Lung microvascular endothelial cell (primary cell): Measurements from ENCODE around the gene TAS2R20. TPM values are rescaled to one million over a fixed set of nuclear protein-coding genes. Genes with fewer than 3 reads are reported as not detected.
A peak's percentile ranks its signal among the peaks of the same experiment; 100 is the strongest.
"Not testable (repeated sequence)": the region's sequence is repeated elsewhere in the genome, so short reads cannot be mapped to it uniquely, and the experiment has no call there.

Experiments
- DNase-seq, 2 donors: peaks; one replicate each; pipeline versions ENCODE4 v3.0.0 to v3.0.0-alpha.2; 2010; ENCODE audit warnings: low read depth in 2 of 2
- total RNA-seq: library from RNA; depleted of rRNA; stranded (reverse); fragments of >200 nt; gene quantifications from 2 replicates; pipeline ENCODE4 v1.2.1, GENCODE V29; 2014

The TAS2R20 gene, protein sequence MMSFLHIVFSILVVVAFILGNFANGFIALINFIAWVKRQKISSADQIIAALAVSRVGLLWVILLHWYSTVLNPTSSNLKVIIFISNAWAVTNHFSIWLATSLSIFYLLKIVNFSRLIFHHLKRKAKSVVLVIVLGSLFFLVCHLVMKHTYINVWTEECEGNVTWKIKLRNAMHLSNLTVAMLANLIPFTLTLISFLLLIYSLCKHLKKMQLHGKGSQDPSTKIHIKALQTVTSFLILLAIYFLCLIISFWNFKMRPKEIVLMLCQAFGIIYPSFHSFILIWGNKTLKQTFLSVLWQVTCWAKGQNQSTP
- total RNA-seq, result 1.1 and 1.8 TPM in 2 replicates

DNA sequence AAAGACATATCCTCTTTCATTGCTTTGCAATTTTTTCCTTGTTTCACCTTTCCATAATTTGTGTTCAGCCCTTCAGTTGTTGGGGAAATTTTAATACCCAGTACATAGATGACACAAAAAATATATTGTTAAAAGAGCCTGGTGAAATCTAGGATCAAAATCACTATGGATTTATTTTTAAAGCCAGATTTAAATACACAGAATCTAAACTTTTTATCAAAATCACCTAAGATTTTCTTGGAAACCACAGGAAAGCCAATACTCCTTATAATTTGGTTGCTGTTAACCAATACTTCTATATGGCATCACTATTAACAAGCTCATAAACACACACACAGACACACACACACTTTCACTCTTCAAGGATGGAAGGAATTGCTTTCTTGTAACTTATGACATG is at the start of gene TAS2R20:
Gene TAS2R20 (minus strand): TSS at position 101 of the 400 bp plus-strand sequence. CDS start 429 bp downstream, outside the sequence.
- no peak for DNase-seq

DNA sequence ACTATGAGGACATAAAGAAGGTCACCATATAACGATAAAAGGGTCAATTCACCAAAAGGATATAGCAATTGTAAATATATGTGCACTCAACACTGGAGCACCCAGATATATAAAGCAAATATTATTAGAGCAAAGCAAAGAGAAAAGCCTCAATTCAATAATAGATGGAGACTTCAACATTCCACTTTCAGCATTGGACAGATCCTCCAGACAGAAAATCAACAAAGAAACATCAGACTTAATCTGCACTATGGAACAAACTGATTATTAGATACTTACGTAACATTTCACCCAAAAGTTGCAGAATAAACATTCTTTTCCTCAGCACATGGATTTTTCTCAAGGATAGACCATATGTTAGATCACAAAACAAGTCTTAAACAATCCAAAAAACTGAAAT is 43.3 kb upstream of the TAS2R20 start:
- not testable (repeated sequence) for DNase-seq

DNA sequence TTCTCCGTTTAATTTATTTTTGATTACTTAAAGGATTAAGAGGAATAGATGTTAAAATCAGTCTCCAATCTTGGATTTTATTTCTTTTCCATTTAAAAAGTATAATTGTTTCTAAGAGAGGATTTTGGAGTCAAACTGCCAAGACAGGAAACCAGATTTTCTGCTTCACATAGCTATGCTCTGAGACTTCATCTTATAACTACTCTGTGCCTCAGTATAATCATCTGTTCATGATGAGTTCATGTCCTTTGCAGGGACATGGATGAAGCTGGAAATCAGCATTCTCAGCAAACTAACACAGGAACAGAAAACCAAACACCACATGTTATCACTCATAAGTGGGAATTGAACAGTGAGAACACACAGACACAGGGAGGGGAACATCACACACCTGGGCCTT is 42.1 kb upstream of the TAS2R20 start:
- DNase-seq, result peak in 1 of 2 donors; percentile 34

DNA sequence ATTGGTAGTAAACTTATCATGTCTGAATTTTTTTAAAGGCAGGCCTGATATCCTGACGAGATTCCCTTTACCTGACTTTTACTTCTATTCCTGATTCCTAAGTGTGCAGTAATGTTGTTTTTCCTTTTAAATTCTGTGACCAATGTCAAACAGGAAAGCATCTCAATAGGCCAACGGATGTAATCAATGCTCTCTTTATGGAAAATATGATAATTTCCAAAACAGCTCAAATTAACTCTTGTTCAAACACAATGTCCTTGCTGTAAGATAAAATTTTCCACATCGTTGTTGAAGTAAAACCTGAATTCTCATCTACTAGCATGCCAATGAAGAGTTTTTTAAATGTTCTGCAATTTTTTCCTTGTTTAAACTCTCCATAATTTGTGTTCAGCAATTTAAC is 41.1 kb upstream of the TAS2R20 start:
- DNase-seq, result peak in 1 of 2 donors; percentile 78

DNA sequence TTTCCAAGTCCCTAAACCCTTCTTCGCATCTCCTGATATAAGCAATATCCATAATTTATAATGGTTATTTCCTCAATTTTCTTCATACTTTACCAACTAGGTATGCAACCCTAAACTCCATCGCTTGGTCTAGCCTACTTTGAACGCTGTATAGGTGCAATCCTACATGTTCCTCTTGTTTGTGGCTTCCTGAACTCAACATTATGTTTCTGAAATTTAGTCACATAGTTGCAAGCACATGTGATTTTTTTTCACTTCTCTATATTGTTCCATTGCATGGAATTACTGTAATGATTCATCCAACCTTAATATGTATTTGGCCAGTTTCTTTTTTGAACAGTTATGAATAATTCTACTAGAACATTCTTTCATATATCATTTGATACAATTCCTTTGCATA is 35.9 kb upstream of the TAS2R20 start:
- DNase-seq, result not testable (repeated sequence)

DNA sequence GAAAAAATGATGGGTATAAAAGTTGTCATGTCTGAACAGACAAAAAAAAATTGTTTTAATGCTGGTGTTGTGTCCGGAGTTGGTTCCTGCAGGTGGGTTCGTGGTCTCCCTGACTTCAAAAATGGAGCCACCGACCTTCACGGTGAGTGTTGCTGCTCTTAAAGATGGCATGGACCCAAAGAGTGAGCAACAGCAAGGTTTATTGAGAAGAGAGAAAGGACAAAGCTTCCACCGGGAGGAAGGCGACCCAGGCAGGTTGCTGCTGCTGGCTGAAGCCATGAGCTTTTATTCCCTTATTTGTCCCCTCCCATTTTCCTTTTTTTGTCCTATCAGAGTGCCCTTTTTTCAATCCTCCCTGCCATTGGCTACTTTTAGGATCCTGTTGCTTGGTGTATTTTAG is 33.2 kb upstream of the TAS2R20 start, which contains the start of gene TAS2R31:
Gene TAS2R31 (minus strand): TSS at position 101 of the 400 bp plus-strand sequence. CDS start 72 bp downstream, at position 29.
- DNase-seq, result no peak

DNA sequence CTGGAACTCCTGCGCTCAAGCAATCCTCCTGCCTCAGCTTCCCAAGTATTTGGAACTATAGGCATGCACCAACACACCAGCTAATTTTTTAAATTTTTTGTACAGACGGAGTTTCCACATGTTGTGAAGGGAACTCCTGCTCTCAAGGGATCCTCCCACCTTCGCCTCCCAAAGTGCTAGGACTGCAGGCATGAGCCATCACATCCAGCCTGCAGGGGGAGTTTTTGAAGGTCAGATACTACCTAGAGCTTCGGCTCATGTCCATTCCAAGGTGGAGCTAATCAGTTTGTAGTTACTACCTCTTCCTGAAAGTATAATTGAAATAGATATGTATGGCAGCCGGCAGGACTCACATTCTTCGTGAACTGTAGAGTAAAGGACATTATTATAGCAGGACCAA is 28.0 kb upstream of the TAS2R20 start:
- no peak for DNase-seq

DNA sequence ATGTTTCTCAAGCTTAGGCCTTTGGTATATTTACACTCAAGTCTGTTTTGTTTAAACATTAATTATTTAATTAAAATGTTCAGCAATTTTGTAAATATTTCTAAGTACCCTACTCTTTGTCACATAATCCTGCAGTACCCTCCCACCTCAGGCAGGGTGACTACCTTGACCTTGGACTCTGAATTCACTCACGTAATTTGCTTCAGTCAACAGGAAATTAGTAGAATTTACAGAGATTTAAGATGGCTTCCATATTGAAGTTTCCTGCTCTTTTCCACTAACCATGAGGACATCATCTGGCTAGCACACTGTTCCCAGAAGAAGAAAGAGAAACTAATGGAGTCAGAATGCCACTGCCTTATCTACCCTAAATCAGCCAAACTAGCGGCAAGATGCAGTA is 25.3 kb upstream of the TAS2R20 start:
- DNase-seq, result no peak

DNA sequence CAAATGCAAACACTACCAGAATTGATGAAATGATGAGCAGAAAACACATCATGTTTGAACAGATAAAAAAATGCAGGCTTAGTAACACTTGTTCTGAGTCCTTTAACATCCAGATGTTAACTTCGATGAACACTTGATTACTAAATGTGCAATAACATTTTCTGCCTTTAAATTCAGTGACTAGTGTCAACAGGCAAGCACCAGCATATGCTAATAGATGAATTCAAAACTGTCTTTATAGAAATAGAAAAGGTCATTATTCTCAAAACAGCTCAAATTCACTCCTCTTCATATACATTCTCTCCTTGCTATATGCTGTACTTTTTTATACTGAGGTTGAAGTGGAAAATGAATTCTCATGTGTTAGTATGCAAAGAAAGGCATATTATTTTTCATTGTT is 24.4 kb upstream of the TAS2R20 start, which contains the start of gene TAS2R19:
Gene TAS2R19 (minus strand): TSS at position 101 of the 400 bp plus-strand sequence. CDS start 49 bp downstream, at position 52.
- no peak for DNase-seq

DNA sequence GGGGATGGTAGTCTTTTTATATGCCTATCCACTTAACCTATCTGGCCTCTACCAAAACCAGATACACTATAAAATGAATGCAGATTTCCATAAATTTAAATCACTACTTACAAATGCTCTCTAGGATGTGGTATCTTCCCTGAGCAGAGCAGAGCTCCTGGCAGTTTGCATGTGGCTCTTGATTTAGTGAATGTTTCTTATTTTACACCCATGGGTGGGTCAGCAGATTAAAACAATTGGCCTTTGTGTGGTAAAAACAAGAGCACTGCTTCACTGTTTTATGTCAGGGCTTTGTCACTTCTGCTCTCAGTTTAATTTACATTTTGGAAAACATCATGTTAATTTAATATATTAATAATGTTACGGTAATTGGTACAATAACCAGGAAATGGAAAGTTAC is 18.8 kb upstream of the TAS2R20 start:
- DNase-seq, result no peak

DNA sequence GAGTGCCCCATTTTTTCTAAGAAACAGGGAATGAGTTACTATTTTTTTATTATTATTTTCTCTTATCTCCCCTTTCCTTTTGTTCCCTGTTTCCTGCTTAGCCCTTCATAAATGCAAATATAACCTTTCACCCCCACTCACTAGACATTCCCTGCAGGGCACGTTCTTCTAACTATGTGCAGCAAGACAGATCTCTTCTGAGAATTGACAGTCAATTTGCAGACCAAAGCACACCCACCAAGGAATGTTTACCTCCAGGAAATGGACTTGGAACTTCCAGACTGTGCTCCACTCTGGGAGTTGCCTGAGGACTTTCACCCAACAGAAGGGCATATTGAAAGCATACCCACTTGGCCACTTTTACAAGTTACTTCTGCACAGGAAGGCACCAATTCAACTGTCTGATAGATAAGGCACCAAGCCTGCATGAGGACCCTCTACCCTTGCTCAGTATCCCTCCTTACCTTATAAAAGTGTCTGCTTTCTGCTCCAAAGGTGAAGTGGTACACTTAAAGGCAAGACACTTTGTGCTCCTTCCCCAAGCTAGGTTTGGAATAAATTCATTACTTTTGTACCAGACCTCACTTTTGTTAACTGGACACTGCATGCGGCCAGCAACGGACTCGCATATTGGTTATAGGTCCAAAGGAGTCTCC is 17.8 kb upstream of the TAS2R20 start:
- DNase-seq, result peak; percentile 29 to 35

DNA sequence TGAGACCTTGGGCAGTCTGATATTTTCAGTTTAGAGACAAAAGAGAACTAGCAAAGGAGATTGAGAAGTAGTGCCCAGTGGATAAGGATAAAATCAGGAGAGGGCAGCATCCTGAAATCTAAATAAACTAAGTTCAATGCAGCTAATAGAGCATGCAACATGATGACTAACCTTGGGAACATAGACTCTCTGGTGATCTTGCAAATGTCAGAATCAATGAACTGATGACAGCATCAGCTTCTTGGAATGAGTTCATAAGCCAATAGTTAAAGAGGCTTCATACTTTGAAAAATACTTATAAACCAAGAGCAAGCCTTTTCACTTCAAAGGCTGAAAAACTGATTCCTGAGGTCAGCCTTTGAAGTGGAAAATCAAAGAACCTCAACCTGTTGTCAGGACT is 16.1 kb upstream of the TAS2R20 start:
- DNase-seq, result no peak

DNA sequence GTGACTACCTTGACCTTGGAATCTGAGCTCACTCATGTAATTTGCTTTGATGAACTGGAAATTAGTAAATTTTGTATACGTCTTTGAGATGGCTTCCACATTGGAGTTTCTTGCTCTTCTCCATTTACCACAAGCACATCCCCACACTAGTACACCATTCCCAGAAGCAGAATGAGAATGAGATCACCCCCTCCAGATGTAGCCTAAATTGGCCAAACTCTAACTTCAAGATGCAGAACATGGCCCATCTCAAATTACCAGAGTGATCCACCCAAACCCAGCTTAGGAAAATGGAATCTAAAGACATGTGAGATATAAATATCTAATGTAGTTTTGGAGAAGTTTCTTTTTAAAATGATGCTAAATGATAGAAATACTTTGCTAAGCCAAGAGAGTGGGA is 9.5 kb upstream of the TAS2R20 start:
- DNase-seq, result no peak

DNA sequence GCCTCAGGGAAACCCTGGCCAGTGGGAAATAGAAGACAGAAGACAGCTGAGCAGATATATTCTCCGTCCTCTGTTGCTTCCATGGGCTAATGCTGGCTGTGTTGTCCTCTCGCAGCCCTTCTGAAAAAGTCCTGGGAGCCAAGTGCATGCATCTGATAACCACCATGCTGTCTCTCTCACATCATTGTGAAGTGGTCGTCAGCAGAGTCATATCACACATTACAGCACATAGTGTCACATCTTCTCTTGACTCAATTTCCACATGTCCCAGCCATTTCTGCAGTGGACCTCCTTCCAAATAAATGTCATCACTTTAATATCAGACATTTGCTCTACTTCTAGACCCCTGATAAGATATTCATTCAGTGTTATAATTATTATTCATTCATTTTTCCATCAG is 3.8 kb downstream of the TAS2R20 start:
- no peak for DNase-seq

DNA sequence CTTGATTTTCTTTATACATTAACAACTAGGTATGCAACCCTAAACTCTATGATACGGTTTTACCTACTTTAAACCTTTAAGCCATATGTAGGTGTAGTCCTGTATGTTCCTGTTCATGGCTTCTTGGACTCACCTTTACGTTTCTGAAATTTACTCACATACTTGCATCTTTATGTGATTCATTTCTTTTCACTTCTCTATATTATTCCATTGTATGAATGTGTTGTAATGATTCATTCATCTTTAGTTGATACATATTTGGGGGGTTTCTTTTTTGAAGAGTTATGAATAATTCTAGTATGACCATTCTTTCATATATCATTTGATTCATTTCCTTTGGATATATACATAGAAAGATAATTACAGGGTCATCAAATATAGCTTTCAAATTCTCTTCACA is 9.0 kb downstream of the TAS2R20 start:
- no peak for DNase-seq

DNA sequence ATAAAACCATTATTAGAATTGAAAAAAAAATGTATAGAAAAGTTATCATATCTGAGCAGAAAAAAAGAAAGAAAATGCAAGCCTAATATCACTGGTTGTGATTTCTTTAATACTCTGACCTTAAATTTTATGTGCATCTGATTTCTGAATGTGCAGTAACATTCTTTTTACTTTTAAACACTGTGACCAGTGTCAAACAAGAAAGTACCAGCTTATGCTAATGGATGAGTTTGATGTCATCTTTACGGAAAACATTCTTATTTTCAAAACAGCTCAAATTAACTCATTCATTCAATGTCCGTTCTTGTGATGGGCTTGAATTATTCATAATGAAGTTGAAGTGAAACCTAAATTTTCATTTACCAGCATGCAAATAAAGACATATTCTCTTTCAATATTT is 11.3 kb downstream of the TAS2R20 start, which contains the start of gene TAS2R50:
Gene TAS2R50 (minus strand): TSS at position 101 of the 400 bp plus-strand sequence. CDS start 52 bp downstream, at position 49.
- DNase-seq, result no peak

DNA sequence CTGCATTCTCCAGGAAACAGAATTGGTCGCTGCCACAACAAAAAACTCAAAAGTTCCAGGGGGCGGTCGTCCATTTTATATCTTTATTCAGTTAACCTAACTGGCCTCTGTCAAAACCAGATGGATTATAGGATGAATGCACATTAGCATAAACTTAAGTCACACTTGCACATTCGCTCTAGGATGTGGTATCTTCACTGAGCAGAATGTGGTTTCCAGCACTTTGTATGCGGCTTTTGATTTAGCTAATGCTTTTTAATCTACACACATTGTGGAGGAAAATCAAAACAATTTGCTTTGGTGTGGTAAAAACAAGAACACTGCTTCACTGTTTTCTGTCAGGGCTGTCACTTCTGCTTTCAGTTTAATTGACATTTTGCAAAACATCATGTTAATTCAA is 15.9 kb downstream of the TAS2R20 start:
- DNase-seq, result no peak

DNA sequence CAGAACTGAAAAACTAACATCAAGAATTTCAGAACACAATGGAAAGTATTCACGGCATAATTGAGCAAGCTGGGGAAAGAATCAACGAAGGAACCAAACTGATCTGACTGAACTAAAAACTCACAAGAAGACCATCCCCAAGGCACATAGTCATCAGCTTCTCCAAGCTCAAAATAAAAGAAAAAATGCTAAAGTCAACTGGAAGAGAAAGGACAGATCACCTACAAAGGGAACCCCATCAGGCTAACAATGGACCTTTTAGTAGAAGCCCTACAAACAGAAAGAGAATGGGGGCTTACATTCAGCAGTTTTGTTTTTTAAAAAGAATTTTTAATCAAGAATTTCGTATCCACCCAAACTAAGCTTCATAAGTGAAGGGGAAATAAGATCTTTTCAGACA is 23.1 kb downstream of the TAS2R20 start:
- DNase-seq, result no peak

DNA sequence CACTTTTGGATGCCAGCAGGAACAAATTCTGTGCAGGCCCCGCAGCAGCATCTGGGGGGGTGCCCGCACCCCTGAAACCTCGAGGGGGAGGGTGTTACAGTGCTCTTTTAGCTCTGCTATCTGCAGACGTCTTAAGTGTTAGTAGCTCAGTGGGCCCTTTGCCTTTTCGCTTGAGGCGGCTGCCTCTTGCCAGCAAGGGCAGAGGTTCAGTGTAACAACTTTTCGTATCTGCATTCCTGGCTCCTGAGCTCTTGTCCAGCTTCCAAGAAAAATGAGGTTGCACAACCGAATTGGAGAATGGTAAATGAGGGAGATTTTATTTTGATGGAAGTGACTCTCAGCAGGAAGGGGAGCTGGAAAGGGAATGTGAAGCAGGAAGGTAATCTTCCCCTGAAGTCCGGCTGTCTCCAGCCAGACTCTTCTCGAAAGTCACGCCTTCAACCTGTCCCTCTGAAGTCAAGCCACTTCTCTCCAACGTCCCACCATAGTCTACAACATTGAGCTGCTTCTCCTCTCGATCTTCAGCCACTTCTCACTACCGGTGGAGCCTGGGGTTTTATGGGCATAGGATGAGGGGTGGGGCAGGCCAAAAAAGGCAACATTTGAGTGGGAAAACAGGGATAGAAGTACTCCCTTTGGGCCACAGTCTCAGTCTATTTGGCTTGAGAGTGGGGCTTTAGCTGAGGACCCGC is 29.2 kb downstream of the TAS2R20 start:
- DNase-seq, result peak; percentile 65 to 76

DNA sequence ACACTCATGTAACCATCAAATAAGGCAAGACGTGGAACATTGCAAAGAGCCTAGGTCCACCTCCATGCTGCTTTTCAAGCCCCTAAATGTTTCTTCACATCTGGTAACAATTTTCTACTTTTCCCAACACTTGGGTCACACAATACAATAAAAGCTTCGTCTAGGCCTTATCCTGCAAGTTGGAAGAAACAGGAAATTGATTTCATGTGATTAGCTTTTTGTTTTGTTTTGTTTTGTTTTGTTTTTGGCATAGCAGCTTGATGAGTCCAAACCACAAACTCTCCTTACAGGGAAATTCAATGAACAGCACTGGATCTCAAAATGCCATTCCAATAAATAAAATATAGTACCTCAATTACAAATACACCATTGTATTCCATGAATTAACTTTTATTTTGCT is 30.7 kb downstream of the TAS2R20 start:
- DNase-seq, result peak in 1 of 2 donors; percentile 88

DNA sequence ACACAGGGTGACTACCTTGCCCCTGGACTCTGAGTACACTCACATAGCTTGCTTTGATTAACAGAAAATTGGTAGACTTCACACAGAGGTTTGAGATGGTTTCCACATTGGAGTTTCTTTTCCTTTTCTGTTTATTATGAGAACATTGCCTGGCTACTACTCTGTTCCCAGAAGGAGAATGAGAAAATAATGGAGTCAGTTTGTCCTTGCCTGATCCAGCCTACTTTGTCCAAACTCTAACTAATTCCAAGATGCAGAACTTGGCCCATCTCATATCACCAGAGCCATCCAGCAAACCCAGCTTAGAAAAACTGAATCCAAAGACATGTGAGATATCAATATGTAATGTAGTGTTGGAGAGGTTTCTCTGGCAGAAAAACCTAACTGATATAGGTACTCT is 31.8 kb downstream of the TAS2R20 start:
- DNase-seq, result no peak

DNA sequence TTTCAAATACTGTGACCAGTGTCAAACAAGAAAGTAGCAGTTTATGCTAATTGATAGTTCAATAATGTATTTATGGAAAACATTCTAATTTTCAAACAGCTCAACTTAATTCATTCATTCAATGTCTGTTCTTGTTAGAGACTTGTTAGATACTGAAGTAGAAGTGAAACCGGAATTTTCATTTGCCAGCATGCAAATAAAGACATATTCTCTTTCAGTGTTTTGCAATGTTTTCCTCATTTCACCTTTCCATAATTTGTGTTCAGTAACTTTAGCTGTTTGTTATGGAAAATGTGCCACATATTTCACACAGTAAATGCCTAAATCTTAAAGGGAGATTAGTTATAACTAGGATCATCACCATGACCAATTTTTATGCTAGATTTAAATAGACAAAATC is 32.6 kb downstream of the TAS2R20 start:
- DNase-seq, result no peak
